ENCODE measurements around the gene FAM163B.

FAM163B gene

GRCh38 chr9:133653638-133654037 lies 44.4 kb upstream of the FAM163B start:
- H3K4me3 ChIP-seq (ENCODE audit: low read depth, low read length): no peak overlapping the region
- ChIA-PET CTCF (no interaction called here), POLR2A (no interaction called here)
- no peak for DNase-seq (ENCODE audit: low read depth, low spot score)
- TF ChIP-seq CTCF (IDR thresholded peaks at IDR 0.05; ENCODE audit: insufficient read depth, low read length, missing control alignments): no peak

DNA sequence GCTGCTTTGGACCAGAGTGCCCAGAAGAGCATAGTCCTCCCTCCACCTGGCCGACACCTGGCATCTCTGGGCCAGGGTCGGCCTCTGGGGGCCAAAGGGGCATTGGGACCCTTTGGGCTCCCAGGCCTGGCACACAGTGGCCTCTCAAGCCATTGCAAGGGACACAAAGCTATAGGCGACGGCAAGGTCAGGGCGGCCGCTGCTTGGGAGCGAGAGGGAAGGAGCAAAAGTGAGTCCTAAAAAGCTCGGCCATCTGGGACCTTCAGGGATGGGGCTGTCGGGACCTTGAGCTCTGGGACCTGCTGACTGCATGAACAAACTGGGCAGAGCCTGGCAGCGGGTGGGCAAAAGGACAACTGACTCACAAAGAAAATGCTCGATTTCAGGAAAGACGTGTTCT lies 40.8 kb upstream of the FAM163B start:
- H3K4me3 ChIP-seq (ENCODE audit: low read depth, low read length): no peak overlapping the region
- CTCF ChIA-PET: no interaction called here
- TF ChIP-seq CTCF (IDR thresholded peaks at IDR 0.05; ENCODE audit: insufficient read depth, low read length, missing control alignments): no peak
- DNase-seq (ENCODE audit: low read depth, low spot score): no peak
- POLR2A ChIA-PET: no interaction called here

DNA sequence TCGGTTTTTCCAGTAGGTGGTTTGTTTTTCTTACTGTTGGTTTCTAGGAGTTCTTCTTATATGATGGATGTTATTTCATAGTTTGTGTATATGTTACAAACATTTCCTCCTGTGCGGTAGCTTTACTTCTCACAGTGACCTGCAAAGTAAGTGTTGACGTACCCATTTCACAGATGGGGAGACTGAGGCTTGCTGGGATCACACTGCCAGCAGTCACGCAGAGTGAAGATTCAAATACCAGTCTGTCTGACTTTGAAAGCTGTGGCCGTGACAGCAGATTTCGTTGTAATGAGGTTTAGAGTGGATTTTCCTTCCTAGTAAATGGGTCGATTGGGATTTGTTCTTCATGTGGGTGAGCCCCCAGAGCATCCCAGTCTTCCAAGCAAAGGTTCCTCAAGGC lies 40.0 kb upstream of the FAM163B start:
- no peak overlapping the region for H3K4me3 ChIP-seq (ENCODE audit: low read depth, low read length)
- no peak for TF ChIP-seq CTCF (IDR thresholded peaks at IDR 0.05; ENCODE audit: insufficient read depth, low read length, missing control alignments)
- ChIA-PET CTCF (no interaction called here), POLR2A (no interaction called here)
- DNase-seq (ENCODE audit: low read depth, low spot score): no peak

GRCh38 chr9:133647765-133648469 lies 38.7 kb upstream of the FAM163B start:
- DNase-seq (ENCODE audit: low read depth, low spot score): no peak
- POLR2A ChIA-PET: no interaction called here
- H3K4me3 ChIP-seq (ENCODE audit: low read depth, low read length): no peak overlapping the region
- CTCF ChIA-PET: no interaction called here
- TF ChIP-seq CTCF (IDR thresholded peaks at IDR 0.05; ENCODE audit: insufficient read depth, low read length, missing control alignments): no peak

DNA sequence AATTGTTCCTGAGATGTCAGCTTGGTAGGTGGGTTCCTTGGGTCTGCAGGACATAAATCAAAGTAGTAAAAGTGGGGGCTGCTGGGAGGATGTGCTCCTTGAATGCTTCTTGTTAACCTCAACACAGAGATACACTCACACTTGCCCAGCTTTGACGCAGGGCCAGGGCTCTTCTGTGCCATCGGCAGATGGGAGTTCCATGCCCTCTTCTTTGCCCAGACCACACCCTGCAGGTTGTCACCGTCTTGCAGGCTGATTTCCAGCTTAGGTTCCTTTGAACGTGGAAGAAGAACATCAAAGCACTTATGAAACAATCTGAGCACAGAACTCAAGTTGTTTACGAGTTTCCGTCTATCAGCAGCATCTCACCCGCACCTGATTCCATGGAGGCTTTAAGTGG lies 38.0 kb upstream of the FAM163B start:
- TF ChIP-seq CTCF (IDR thresholded peaks at IDR 0.05; ENCODE audit: insufficient read depth, low read length, missing control alignments): no peak
- ChIA-PET POLR2A (no interaction called here), CTCF (no interaction called here)
- DNase-seq (ENCODE audit: low read depth, low spot score): no peak
- H3K4me3 ChIP-seq (ENCODE audit: low read depth, low read length): no peak overlapping the region

DNA sequence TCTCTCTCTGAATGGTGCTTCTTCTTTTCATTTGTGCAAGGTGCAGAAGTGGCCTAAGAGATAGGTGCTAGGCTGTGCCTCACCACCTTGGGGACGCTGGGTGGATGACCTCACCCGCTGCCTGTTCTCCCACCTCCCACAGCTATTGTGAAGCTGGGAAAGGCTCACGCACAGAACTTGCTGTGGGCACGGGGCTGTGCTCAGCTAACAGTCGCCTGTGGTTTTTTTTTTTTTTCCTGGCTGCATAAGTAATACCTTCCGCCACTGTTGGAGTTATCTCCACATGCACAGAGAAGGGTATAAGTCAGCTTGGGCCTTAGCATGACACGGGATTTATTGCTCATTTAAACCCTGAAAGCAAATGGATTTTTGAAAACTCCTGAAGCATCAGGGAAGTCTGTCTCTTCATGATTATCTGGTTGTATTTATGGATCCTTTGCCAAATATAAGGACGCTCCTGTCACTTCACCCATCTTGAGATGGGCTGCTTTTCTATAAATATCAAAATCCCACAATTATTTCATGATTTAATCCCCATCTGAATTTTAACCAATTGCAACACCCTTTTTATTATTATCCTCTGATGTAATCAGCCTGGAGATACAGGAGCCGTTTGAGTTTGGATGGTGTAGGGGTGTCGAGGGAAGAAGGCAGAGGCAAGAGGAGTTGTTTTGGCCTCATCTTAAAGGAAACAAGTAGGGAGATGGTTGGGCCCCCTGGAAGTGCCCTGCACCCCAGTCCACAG lies 36.0 kb upstream of the FAM163B start:
- no peak overlapping the region for H3K4me3 ChIP-seq (ENCODE audit: low read depth, low read length)
- POLR2A ChIA-PET: no interaction called here
- CTCF ChIA-PET: no interaction called here
- no peak for DNase-seq (ENCODE audit: low read depth, low spot score)
- TF ChIP-seq CTCF (IDR thresholded peaks at IDR 0.05; ENCODE audit: insufficient read depth, low read length, missing control alignments): no peak

Data from AG04449 (cell line).